ENCODE measurements around the gene UBAC2.

- no peak for TF ChIP-seq RXRA (IDR thresholded peaks at IDR 0.05)
- no peak for TF ChIP-seq CTCF (IDR thresholded peaks at IDR 0.05; ENCODE audit: low read depth, low read length, missing input control)
Observed at GRCh38 chr13:99185606-99186005, 15.0 kb upstream of the UBAC2 start.
